T-helper 9 cell (primary cell): Measurements from ENCODE around the gene KLHDC8B.

Experiments used
- DNase-seq: peaks from one replicate; pipeline ENCODE4 v3.0.0-alpha.2; 2020
- total RNA-seq, 2 donors: gene quantifications; one replicate each; lab custom pipeline; 2026; lab: John Stamatoyannopoulos, UW

The KLHDC8B gene
- total RNA-seq: 0.97 to 3.6 reads per million in 2 donors

- DNase-seq: peak; percentile 83
Observed at GRCh38 chr3:49171119-49171774, at the start of gene KLHDC8B. Gene KLHDC8B (plus strand): TSS chr3:49171598. CDS start chr3:49172770, 1,172 bp downstream.

GRCh38 chr3:49122022-49122421, 49.4 kb upstream of the KLHDC8B start:
- no peak for DNase-seq

DNA sequence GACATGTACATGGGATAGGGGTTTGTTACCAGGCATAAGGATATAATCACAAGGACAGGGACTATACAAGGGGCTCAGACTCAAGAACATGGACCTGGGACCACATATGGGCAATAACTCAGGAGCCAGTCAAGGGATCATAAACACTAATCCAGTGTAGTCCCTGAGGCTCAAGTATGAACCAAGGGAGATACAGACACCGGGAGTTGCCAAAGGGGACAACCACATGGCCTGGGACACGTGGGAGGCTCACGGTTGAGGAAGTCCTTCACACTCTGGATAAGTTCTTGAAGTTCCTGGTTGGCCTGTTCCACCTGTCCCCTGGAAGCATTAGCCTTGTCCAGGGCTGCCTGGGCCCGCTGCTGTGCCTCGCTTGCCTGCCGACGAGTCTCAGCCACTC, 48.9 kb upstream of the KLHDC8B start:
- no peak for DNase-seq

DNA sequence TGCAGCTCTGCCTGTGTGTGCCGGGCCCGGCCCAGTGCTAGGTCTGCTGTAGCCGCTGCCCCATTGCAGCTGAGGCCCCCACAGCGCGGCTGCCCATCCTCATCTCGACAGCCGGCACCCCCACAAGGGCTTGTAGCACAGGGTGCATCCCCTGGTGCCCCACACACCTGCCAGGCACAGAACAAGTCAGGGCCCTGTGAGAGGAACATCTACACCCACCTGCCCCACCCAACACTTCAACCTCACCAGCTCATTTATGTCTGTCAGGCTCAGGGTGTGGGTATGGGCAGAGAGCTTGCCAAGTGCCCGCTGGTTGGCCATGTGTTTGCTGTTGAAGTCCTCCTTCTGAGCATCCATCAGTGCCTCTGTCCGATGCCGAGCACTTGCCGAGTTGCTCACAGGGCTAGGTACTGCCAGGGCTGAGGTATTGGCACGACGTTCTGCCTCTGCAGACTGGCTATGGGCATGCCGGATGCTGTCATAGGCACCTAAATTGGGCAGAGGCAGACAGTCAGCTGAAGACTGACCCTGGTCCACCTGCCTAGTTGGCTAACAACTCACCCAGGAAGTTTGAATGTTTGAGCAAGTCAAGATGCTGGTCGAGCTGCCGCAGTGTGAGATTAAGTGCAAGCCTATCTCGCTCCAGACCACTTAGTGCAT, 48.4 kb upstream of the KLHDC8B start:
- no peak for DNase-seq

- no peak for DNase-seq
Observed at GRCh38 chr3:49123687-49124086, 47.7 kb upstream of the KLHDC8B start.

- no peak for DNase-seq
Observed at GRCh38 chr3:49124203-49124602, 47.2 kb upstream of the KLHDC8B start.

- no peak for DNase-seq
Observed at GRCh38 chr3:49124991-49125670, 46.3 kb upstream of the KLHDC8B start.

DNA sequence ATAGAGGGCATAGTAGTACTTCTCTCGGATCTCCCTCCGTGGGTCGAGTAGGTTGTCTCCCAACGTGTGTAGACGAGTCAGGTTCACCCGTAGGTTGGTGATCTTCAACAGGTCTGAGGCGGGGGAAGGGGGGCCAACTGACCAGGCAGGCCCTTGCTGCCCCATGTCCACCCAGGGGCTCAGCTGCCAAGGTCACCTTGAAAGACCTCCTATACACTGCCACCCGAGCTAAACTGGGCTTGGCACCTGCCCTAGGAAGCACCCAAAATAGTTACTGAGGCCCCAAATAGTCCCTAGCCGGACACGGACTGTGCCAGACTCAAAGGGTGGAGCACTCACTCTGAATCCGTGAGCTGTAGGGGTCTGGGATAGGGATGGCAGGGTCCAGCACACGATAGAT, 40.4 kb upstream of the KLHDC8B start:
- no peak for DNase-seq

DNA sequence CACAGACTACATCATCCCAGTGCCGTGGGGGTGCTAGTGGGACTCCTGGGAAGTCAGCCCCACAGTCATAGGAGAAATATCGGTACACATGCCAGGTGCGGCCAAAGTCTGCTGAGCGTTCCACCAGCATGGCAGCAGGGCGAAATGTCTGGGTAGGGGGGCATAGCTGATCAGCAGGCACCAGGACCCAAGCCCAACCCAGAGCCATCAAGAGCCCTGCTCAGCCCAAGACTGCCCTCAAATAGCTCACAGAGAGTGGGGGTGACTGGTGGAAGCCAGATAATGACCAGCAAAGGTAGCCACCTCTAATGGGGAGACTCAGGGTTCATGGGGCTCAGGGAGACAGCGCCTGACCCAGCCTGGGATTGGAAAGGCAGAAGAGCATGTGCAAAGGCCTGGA, 39.8 kb upstream of the KLHDC8B start:
- DNase-seq: no peak

DNA sequence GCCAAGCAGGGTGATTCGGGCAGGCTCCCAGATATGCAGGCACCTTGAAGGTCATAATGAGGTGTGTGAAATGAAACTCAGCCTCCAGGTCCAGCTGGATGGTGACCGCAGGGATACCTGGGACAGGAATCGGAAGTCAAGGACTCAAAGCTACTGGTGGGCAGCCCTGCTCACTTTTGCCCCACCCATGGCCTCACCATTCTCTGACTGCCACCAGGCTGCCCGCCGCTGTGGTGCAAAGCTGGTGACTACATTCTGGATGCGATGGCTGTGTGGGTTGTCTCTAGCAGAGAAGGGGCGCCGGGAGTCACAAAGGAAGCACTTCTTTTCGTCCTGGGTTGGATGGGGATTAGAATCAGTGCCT, 39.3 kb upstream of the KLHDC8B start:
- no peak for DNase-seq

DNA sequence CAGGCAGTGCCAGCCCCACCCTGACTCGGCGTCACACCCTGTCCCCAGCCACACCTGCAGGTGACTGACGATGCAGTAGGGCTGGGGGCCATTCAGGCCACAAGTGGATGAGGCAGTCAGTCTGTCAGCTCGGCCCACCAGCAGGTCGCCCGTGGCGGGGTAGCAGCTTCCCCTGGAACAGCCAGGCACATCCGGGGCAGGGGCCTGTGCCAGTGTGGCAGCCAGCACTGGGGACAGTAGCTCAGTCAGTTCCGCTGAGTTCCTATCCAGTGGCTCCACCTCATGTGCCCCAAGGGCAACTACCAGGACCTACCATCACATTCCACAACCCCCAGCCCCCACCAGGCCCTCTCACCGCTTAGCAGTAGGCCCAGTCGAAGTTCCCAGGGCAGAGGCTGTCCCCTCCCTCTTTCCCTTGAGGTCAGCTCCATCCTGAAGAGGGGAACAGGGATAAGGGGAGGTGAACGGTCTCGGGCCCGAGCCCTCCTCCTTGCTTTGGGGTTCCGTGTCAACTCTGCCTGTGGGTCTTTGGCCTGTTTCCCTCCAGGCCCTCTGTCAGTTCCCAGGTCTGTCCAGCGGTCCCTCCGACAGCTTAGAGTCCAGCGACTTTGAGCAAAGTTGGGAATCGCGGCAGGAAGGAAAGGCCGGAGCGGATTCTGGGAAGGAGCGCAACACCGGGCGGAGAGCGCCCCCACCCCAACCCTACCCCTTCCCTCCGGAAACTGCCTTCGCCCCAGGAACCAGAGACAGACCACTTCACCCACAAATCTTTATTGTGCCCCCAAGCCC, 38.8 kb upstream of the KLHDC8B start, which contains the start of gene LAMB2:
LAMB2 (minus strand) TSS at position 614 of the 789 bp plus-strand sequence; CDS start at position 431, 183 bp downstream.
- DNase-seq: no peak

- DNase-seq: no peak
Observed at GRCh38 chr3:49133226-49133951, 38.0 kb upstream of the KLHDC8B start.

DNA sequence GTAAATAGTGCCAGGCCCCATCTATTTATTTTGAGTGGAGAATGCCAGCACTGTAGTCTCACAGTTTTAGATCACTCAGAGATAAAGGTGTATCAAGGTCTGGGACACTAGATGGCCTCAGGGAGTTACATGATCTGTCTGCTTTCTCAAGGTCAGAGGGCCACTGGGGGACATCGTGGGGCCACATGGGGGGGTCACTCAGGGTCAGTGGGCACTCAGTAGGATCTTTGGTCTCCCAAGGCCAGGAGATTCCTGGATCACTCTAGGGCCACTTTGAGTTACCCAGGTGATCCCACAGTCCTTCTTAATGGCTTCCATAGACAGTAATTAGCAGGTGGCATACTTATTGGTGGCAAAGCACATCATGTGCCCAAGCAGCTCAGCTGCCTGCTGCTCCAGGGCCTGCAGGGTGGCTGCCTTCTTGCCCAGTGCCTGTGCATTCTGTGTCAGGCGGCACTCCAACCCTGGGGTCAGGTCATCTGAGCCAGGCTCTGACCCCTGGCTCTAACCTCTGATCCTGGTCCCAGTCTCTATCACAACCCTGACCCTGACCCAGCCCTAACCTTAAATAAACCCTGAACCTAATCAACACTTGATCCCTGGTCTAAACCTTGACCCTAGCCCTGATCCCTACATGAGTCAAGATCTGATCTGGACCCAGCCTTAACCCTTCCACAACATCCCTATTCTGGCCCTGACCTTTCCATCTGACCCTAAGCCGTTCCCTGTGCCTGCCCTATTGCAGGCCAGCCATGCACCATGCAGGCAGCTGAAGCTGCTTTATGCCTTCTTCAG, 36.7 kb upstream of the KLHDC8B start:
- no peak for DNase-seq

DNA sequence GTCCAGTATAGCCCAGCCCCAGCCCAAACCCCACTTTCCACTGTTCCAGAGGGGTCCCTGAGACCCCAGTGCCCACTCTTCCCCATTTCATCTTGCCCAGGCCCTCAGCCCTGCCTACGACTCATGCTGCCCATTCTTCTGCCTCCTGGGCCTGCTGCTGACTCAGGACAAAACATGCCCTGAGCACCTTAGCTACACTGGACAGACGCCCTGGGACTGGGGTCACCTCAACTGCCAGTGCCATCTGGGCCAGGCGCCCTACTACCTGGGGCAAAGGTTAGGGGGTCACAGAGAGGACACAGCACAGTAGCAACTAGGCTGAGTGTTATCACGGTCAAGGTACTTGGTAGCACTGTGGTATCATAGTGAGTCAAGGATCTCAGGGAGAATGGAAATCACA, 35.9 kb upstream of the KLHDC8B start:
- DNase-seq: no peak

GRCh38 chr3:49140080-49140479, 31.3 kb upstream of the KLHDC8B start:
- no peak for DNase-seq

GRCh38 chr3:49148159-49148558, 23.2 kb upstream of the KLHDC8B start:
- DNase-seq: no peak

DNA sequence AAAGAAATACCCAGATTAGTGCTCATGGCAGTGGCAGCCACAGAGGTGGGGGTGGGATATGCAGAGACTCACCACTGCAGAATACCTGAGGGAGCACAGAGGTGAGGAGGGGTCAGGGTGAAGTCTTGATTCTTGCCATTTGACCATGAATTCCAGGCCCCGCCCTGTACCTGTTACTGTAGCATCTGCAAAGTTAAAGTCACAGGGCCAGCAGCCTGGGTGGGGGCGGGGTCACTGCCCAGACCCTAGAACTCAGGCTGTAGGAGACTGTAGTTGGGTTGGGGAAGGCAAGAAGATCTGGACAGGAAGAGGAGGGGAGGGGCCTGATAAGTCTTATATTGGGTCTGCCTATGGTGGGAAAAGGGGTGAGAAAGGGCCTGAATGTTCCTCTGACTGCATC, 19.8 kb upstream of the KLHDC8B start:
- no peak for DNase-seq

DNA sequence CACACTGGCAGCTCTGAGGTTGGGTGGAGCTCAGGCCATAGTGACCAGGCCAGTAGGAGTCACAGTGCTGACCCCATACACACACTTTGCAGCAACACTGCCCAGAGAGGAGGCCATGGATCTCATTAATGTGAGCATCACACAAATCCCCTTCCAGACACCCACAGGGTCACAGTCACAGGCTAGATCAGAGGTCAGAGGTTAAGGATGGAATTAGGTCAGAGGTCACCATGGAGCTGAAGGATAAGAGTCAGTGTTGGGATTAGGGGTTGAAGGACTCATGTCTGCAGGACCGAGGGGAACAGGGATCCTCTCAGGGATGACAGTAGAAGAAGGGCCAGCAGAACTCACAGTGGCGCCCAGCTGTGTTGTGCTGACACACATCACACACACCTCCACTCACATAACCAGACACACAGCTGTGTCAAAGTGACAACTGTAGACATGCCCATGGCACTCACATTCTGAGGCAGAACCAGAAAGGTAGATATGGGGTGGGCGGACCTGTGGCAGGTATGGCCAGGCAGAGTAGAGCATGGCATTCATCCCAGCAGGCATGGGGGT, 18.0 kb upstream of the KLHDC8B start:
- no peak for DNase-seq

DNA sequence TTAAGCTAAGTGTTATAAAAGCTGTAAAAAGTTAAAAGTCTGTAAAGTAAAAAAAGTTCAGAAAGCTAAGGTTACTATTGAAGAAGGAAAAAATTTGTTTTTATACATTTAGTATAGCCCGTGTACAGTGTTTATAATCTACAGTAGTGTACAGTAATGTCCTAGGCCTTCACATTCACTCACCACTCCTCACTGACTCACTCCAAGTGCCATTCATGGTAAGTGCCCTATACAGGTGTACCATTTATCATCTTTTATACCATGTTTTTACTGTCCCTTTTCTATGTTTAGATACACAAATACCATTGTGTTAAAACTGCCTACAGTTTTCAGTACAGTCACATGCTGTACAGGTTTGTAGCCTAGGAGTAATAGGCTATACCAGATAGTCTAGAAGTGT, 14.1 kb upstream of the KLHDC8B start:
- no peak for DNase-seq

- DNase-seq: peak; percentile 51
Observed at GRCh38 chr3:49158103-49158709, 13.2 kb upstream of the KLHDC8B start.

- no peak for DNase-seq
Observed at GRCh38 chr3:49158792-49159191, 12.6 kb upstream of the KLHDC8B start.
